ENCODE data around the gene ANO10. TPM values are rescaled to one million over a fixed set of nuclear protein-coding genes. Genes with fewer than 3 reads are reported as not detected.

Gene ANO10
- total and polyA plus RNA-seq, 7 experiments from 2014 or later: 6.1 to 13.6 (median 9.3) TPM

DNA sequence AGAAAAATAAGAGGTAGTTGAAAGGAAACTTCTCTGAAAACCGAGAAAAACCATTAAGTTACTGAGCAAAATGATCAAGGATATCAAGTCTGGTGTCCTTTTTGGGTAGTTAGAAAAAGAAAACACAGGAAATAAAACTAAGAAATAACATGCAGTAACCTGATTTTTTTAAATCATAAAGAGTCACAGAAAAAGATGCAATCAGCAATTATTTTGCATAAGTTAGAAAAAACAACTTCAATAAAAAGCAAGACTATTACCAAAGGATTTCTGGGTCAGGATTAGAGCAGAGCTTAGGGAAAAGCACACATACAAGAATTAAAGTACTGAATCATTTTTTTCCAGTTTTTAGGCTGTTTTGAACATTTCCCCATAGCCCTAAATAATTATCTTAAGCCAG is 28.5 kb upstream of the ANO10 start:
- H3K36me3 Mint-ChIP-seq: no peaks in the 10 kb centered on the region
- Histone ChIP-seq H3K36me3 (ENCODE audit: control insufficient read depth in 2 of 3, insufficient read depth in 3 of 3, low read length in 3 of 3) (no peaks in the 10 kb centered on the region), H3K4me3 (ENCODE audit: low read length) (no peak overlapping the region), H3K27me3 (ENCODE audit: control insufficient read depth in 2 of 2, insufficient read depth in 2 of 2, low read length in 2 of 2) (no peaks in the 10 kb centered on the region), H3K9me3 (ENCODE audit: control insufficient read depth in 2 of 3, low read length in 3 of 3) (no peaks in the 10 kb centered on the region), H3K4me1 (ENCODE audit: control insufficient read depth in 2 of 2, insufficient read depth in 2 of 2, low read length in 2 of 2) (no peaks in the 10 kb centered on the region), H3K27ac (ENCODE audit: low read depth, low read length) (no peak overlapping the region)
- H3K27me3 Mint-ChIP-seq: peaks cover 7 to 17% (median 15%) of the 10 kb centered on the region in 5 donors
- H3K4me3 Mint-ChIP-seq: no peak overlapping the region
- POLR2A ChIA-PET: interaction anchor here (1.2 kb wide), 1 partner anchor 28 kb away, joined by 3 read pairs; the partner anchor contains the start of gene ANO10
- H3K9me3 Mint-ChIP-seq: no peaks in the 10 kb centered on the region
- intact Hi-C loops (cut with micrococcal nuclease): no loop called here
- DNase-seq (no peak), ATAC-seq (no peak)
- CTCF ChIA-PET: no interaction called here
- peaks cover 0 to 4% (median 0%) of the 10 kb centered on the region in 7 donors for H3K4me1 Mint-ChIP-seq
- H3K27ac Mint-ChIP-seq: peak overlapping the region in 1 of 9 donors; percentile 22

DNA sequence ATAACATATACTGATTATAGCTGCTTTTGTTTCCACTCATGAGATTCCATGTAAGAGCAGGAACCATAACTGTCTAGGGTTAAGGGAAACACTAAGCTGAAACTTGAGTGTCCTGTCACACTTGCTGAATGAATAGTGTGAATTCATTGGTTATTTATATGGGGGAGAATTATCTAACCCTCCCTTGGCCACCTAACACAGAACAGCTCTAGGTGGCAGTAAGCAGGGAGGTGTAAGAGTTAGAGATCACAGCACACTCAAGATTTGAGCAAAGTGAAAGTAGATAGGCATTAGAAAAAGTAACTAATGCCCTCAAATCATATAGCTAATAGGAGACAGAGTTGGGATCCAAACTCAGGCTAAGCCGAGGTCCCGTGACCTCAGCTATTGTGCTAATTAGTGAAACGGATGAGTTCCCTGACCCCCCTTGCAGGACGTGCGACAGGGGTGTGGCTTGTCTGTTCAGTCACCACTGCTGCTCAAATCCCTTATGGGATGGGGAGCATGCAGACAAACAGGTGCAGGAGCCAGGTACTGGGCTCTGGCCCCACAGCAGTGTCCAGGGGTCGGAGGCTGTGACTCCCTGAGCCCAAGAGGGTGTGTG is 27.7 kb upstream of the ANO10 start:
- no peaks in the 10 kb centered on the region for H3K36me3 Mint-ChIP-seq
- H3K4me1 Mint-ChIP-seq: peaks cover 0 to 4% (median 0%) of the 10 kb centered on the region in 7 donors
- ChIA-PET POLR2A (no interaction called here), CTCF (no interaction called here)
- intact Hi-C loops (cut with micrococcal nuclease): no loop called here
- no peak overlapping the region for H3K4me3 ChIP-seq (ENCODE audit: low read length)
- peaks cover 11 to 16% (median 13%) of the 10 kb centered on the region in 5 donors for H3K27me3 Mint-ChIP-seq
- no peaks in the 10 kb centered on the region for H3K9me3 Mint-ChIP-seq
- no peaks in the 10 kb centered on the region for H3K9me3 ChIP-seq (ENCODE audit: control insufficient read depth in 2 of 3, low read length in 3 of 3)
- no peaks in the 10 kb centered on the region for H3K4me1 ChIP-seq (ENCODE audit: control insufficient read depth in 2 of 2, insufficient read depth in 2 of 2, low read length in 2 of 2)
- DNase-seq (no peak), ATAC-seq (no peak)
- no peaks in the 10 kb centered on the region for H3K27me3 ChIP-seq (ENCODE audit: control insufficient read depth in 2 of 2, insufficient read depth in 2 of 2, low read length in 2 of 2)
- H3K27ac ChIP-seq (ENCODE audit: low read depth, low read length): no peak overlapping the region
- H3K36me3 ChIP-seq (ENCODE audit: control insufficient read depth in 2 of 3, insufficient read depth in 3 of 3, low read length in 3 of 3): no peaks in the 10 kb centered on the region
- H3K27ac Mint-ChIP-seq: no peak overlapping the region
- H3K4me3 Mint-ChIP-seq: peak overlapping the region in 1 of 10 donors; percentile 36

DNA sequence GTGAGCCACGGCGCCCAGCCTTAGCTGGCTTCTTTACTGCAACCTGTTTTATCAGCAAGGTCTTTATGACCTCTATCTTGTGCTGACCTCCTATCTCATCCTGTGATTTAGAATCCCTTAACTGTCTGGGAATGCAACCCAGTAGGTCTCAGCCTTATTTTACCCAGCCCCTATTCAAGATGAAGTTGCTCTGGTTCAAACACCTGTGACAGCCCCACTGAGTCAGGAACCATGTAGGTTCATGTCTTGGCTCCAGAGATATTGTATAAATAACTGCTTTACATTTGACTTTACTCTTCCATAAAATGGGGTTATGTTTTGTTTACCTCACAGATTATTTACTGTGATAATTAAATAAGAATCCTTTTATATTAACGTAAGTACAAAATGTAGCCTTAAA is 27.1 kb upstream of the ANO10 start:
- peak overlapping the region in 1 of 10 donors; percentile 36 for H3K4me3 Mint-ChIP-seq
- H3K27ac Mint-ChIP-seq: no peak overlapping the region
- no peaks in the 10 kb centered on the region for H3K9me3 Mint-ChIP-seq
- Histone ChIP-seq H3K27ac (ENCODE audit: low read depth, low read length) (no peak overlapping the region), H3K36me3 (ENCODE audit: control insufficient read depth in 2 of 3, insufficient read depth in 3 of 3, low read length in 3 of 3) (no peaks in the 10 kb centered on the region), H3K27me3 (ENCODE audit: control insufficient read depth in 2 of 2, insufficient read depth in 2 of 2, low read length in 2 of 2) (no peaks in the 10 kb centered on the region), H3K4me3 (ENCODE audit: low read length) (no peak overlapping the region), H3K4me1 (ENCODE audit: control insufficient read depth in 2 of 2, insufficient read depth in 2 of 2, low read length in 2 of 2) (no peaks in the 10 kb centered on the region), H3K9me3 (ENCODE audit: control insufficient read depth in 2 of 3, low read length in 3 of 3) (no peaks in the 10 kb centered on the region)
- DNase-seq (no peak), ATAC-seq (no peak)
- H3K36me3 Mint-ChIP-seq: no peaks in the 10 kb centered on the region
- CTCF ChIA-PET: no interaction called here
- H3K4me1 Mint-ChIP-seq: peaks cover 0 to 4% (median 0%) of the 10 kb centered on the region in 7 donors
- POLR2A ChIA-PET: no interaction called here
- peaks cover 11 to 18% (median 13%) of the 10 kb centered on the region in 5 donors for H3K27me3 Mint-ChIP-seq
- intact Hi-C loops (cut with micrococcal nuclease): no loop called here

DNA sequence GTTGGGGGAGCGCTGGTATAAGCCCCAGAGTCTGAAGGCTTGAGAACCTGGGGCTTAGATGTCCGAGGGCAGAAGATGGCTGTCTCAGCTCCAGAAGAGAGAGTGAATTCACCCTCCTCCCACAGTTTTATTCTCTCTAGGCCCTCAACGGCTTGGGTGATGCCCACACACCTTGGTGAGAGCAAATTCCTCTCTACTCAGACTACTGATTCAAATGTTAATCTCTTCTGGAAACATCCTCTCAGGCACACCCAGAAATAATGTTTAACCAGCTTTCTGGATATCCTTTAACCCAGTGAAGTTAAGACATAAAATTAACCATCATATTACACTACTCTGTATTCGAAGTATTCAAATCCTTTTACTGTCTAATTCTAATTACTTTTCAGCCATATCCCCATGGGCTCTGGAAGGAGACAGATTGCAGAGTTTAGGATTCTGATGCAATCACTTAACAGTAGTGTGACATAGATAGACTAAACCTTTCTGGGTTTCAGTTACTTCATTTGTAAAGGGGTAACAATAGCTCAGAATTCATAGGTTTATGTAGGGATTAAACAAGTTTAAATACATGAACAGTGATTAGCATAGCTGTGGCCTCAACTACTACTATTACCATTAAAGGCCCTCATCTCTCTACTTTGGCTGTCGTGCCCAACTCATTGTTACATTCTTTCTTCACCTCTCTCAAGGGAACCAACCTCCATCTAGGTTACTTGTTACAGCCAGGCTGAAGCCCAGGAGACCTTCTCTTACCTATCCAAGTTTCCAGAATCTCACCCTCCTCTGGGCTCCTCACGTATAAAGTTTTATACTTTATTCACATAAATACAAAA is 25.7 kb upstream of the ANO10 start:
- Mint-ChIP-seq H3K9me3 (no peaks in the 10 kb centered on the region), H3K4me3 (no peak overlapping the region), H3K27me3 (peaks cover 11 to 20% (median 13%) of the 10 kb centered on the region in 5 donors), H3K27ac (no peak overlapping the region), H3K36me3 (no peaks in the 10 kb centered on the region), H3K4me1 (peaks cover 0 to 4% (median 0%) of the 10 kb centered on the region in 7 donors)
- intact Hi-C loops (cut with micrococcal nuclease): no loop called here
- H3K36me3 ChIP-seq (ENCODE audit: control insufficient read depth in 2 of 3, insufficient read depth in 3 of 3, low read length in 3 of 3): no peaks in the 10 kb centered on the region
- ChIA-PET POLR2A (no interaction called here), CTCF (no interaction called here)
- H3K9me3 ChIP-seq (ENCODE audit: control insufficient read depth in 2 of 3, low read length in 3 of 3): no peaks in the 10 kb centered on the region
- DNase-seq (no peak), ATAC-seq (no peak)
- no peaks in the 10 kb centered on the region for H3K4me1 ChIP-seq (ENCODE audit: control insufficient read depth in 2 of 2, insufficient read depth in 2 of 2, low read length in 2 of 2)
- H3K27me3 ChIP-seq (ENCODE audit: control insufficient read depth in 2 of 2, insufficient read depth in 2 of 2, low read length in 2 of 2): no peaks in the 10 kb centered on the region
- no peak overlapping the region for H3K4me3 ChIP-seq (ENCODE audit: low read length)
- no peak overlapping the region for H3K27ac ChIP-seq (ENCODE audit: low read depth, low read length)

DNA sequence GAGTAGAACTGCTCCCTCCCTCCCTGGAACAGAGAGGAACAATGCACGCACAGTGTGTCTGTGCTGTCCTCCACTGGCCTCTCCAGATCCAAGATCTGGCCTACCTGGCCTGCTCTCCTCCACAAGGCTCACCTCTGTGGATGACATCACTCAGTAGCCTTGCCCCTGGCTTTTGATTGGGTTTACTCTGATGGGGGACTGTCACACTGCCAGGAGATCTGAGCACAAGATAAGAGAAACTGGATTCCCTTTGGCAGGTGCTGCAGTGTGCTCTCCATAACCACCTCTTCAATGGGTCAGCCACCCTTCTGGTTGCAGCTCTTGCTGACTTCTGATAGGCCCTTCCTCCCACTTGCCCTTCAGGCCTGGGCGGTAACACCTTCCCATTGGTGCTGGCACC is 22.6 kb upstream of the ANO10 start:
- Histone ChIP-seq H3K36me3 (ENCODE audit: control insufficient read depth in 2 of 3, insufficient read depth in 3 of 3, low read length in 3 of 3) (no peaks in the 10 kb centered on the region), H3K27ac (ENCODE audit: low read depth, low read length) (no peak overlapping the region), H3K4me1 (ENCODE audit: control insufficient read depth in 2 of 2, insufficient read depth in 2 of 2, low read length in 2 of 2) (no peaks in the 10 kb centered on the region), H3K27me3 (ENCODE audit: control insufficient read depth in 2 of 2, insufficient read depth in 2 of 2, low read length in 2 of 2) (no peaks in the 10 kb centered on the region), H3K9me3 (ENCODE audit: control insufficient read depth in 2 of 3, low read length in 3 of 3) (no peaks in the 10 kb centered on the region), H3K4me3 (ENCODE audit: low read length) (no peak overlapping the region)
- Mint-ChIP-seq H3K4me1 (peaks cover 0 to 4% (median 0%) of the 10 kb centered on the region in 7 donors), H3K27ac (no peak overlapping the region), H3K36me3 (no peaks in the 10 kb centered on the region), H3K4me3 (no peak overlapping the region), H3K9me3 (no peaks in the 10 kb centered on the region), H3K27me3 (peaks cover 4 to 18% (median 9%) of the 10 kb centered on the region in 5 donors)
- POLR2A ChIA-PET: no interaction called here
- DNase-seq (no peak), ATAC-seq (no peak)
- CTCF ChIA-PET: no interaction called here
- intact Hi-C loops (cut with micrococcal nuclease): no loop called here

DNA sequence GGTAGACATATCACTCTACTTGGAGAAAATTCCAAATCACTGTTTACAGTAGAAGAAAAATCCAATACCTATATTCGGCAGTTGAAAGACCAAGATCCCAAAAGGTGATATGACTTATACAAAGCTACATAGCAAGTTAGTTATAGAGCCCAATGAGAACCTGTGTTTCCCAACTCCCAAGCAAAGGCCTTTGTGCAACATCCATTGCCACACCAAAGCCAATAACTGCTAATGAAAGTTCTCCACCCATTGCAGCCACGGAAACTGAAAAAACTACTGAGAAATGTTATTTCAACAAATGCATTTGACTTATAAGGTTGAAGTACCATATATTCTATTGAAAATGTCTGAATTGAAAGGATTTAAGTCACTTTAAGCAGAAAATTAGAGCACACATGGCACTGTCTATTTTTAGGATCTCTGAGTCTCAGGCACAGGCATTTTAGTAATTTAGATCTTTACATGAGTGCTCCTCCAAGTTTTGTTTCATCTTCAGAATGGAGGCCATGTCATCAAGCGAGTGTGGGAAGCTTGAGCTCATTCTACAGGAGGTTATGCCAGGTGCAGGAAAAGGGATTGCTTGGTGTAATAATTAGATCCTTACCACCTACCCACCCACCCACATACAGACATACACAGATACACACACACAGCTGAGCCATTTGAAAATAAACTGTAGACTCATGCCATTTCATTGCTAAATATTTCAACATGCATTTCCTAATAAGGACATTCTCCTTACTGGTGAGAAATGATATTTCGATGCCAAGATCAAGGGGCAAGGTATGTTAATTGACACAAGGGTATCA is 19.7 kb upstream of the ANO10 start:
- intact Hi-C loops (cut with micrococcal nuclease): no loop called here
- H3K27ac ChIP-seq (ENCODE audit: low read depth, low read length): no peak overlapping the region
- ChIA-PET POLR2A (interaction anchor here (0.7 kb wide), 1 partner anchor 123 kb away, joined by 3 read pairs; no protein-coding TSS in a partner anchor), CTCF (interaction anchor here (0.6 kb wide), 1 partner anchor 55 kb away, joined by 3 read pairs; no protein-coding TSS in a partner anchor)
- H3K27me3 Mint-ChIP-seq: peaks cover 4 to 10% (median 8%) of the 10 kb centered on the region in 5 donors
- no peaks in the 10 kb centered on the region for H3K9me3 Mint-ChIP-seq
- H3K27ac Mint-ChIP-seq: no peak overlapping the region
- no peak overlapping the region for H3K4me3 Mint-ChIP-seq
- ATAC-seq: peak; percentile 34
- no peaks in the 10 kb centered on the region for H3K36me3 Mint-ChIP-seq
- no peaks in the 10 kb centered on the region for H3K9me3 ChIP-seq (ENCODE audit: control insufficient read depth in 2 of 3, low read length in 3 of 3)
- no peaks in the 10 kb centered on the region for H3K27me3 ChIP-seq (ENCODE audit: control insufficient read depth in 2 of 2, insufficient read depth in 2 of 2, low read length in 2 of 2)
- peaks cover 0 to 8% (median 0%) of the 10 kb centered on the region in 7 donors for H3K4me1 Mint-ChIP-seq
- DNase-seq: no peak
- no peaks in the 10 kb centered on the region for H3K36me3 ChIP-seq (ENCODE audit: control insufficient read depth in 2 of 3, insufficient read depth in 3 of 3, low read length in 3 of 3)
- H3K4me3 ChIP-seq (ENCODE audit: low read length): no peak overlapping the region
- H3K4me1 ChIP-seq (ENCODE audit: control insufficient read depth in 2 of 2, insufficient read depth in 2 of 2, low read length in 2 of 2): no peaks in the 10 kb centered on the region
